Erythroblast (primary cell): Measurements from ENCODE around the gene TAF3.
"Not testable (repeated sequence)": the region's sequence is repeated elsewhere in the genome, so short reads cannot be mapped to it uniquely, and the experiment has no call there.

Source experiments
- DNase-seq, 2 experiments: peaks; one replicate each; lab custom pipeline; 2025; lab: John Stamatoyannopoulos, UW
- GATA1 ChIP-seq: IDR thresholded peaks from 2 replicates; pipeline ENCODE4 v1.6.1; 2011; ENCODE audit warnings: low read depth, mild to moderate bottlenecking, control low read depth, low read length, moderate library complexity
- POLR2A ChIP-seq: IDR thresholded peaks from 2 replicates; pipeline ENCODE4 v1.6.1; 2011; ENCODE audit warnings: mild to moderate bottlenecking, low read length

Gene TAF3

GRCh38 chr10:7794251-7795026 lies 23.9 kb upstream of the TAF3 start:
- TF ChIP-seq GATA1 (no peak), POLR2A (no peak)
- DNase-seq, result no peak

- no peak for TF ChIP-seq GATA1
- DNase-seq, result peak; percentile 56 to 57
Observed at GRCh38 chr10:7795605-7796004, 22.7 kb upstream of the TAF3 start.

DNA sequence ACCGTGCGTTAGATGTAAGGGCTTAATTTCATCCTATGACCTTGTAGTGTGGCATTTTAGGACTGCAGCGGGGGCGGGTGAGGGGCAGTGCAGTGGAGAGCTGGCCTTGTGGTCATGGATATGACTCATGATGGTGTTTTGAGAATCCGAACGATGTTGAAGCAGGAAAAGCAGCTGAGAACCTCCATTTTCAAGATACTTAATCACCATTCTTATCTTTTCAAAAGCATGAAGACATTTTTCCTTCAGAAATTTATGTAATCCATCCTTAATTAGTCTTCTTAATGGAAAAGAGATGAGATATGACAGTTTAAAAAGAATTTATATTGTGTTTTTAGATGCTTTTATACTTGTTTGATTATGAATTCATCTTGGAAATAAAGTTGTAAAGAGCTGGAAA lies 20.7 kb upstream of the TAF3 start:
- TF ChIP-seq POLR2A, result no peak
- peak; percentile 10 to 22 for DNase-seq

DNA sequence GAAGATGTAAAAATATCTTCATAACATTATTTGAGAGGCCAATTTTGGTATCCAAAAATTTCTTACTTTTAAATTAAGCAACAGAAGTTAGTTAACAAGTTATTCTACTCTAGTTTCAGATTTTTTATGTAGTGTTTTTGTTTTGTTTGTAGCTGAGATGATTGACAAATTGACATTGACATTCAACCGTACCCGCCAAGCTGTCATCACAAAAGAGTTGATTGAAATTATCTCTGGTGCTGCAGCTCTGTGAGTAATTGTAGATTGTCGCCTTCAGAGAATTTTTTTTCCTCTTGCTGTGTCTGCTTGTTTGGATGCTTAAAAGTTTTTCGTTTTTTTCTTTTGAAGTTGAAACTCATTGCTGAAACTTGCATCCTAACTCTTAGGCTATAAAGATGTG lies 15.7 kb upstream of the TAF3 start:
- no peak for DNase-seq
- TF ChIP-seq POLR2A, result no peak
- no peak for TF ChIP-seq GATA1

DNA sequence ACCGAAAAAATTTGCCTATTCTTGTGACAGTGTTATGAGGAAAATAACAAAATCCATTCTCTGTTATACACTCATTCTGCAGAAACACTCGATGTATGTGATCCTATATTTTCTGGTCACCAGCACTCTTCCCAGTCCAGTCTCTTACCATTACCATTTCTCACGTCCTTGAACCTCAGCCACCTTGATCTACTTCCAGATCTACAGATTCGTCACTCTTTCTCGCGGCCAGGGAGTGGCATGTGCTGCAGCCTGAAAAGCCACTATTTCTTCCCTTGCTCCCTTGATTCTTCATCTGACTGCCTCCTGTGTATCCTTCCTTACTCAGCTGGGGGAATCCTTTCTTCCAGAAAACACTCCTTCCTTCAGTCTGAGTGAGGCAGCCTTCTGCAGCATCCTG lies 14.1 kb upstream of the TAF3 start:
- DNase-seq, result no peak
- no peak for TF ChIP-seq GATA1
- no peak for TF ChIP-seq POLR2A

DNA sequence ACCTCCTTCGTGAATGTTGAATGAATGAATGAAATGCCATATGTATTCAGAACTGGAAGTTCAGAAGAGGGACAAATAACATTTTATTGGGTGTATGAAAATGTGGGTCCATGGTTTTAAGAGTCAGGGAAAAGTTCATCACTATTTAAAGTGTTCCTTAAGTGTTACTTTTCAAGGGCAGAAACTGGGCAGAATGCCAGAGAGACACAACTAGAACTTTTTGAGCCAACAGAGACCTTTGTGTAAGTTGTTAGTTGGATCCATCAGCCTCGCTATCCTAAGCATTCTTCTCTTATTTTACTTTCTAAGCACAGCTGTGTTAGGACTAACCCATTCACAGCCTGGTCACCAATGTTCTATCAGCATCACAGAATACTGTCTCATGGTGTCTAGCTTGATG lies 13.6 kb upstream of the TAF3 start:
- TF ChIP-seq POLR2A, result no peak
- no peak for TF ChIP-seq GATA1
- no peak for DNase-seq

- no peak for DNase-seq
- no peak for TF ChIP-seq POLR2A
- no peak for TF ChIP-seq GATA1
Observed at GRCh38 chr10:7808686-7809267, 9.5 kb upstream of the TAF3 start.

- no peak for TF ChIP-seq POLR2A
- TF ChIP-seq GATA1, result no peak
- DNase-seq, result no peak
Observed at GRCh38 chr10:7810443-7810842, 7.9 kb upstream of the TAF3 start.

- TF ChIP-seq POLR2A, result no peak
- no peak for TF ChIP-seq GATA1
- DNase-seq, result no peak
Observed at GRCh38 chr10:7811000-7811399, 7.3 kb upstream of the TAF3 start.

GRCh38 chr10:7811743-7812142 lies 6.6 kb upstream of the TAF3 start:
- DNase-seq, result not testable (repeated sequence)

- DNase-seq, result no peak
- no peak for TF ChIP-seq GATA1
- TF ChIP-seq POLR2A, result no peak
Observed at GRCh38 chr10:7813481-7813880, 4.8 kb upstream of the TAF3 start.

- TF ChIP-seq GATA1 (no peak), POLR2A (no peak)
- DNase-seq, result peak in 1 of 2 experiments; percentile 12
Observed at GRCh38 chr10:7817576-7817975, 729 bp upstream of the TAF3 start.

DNA sequence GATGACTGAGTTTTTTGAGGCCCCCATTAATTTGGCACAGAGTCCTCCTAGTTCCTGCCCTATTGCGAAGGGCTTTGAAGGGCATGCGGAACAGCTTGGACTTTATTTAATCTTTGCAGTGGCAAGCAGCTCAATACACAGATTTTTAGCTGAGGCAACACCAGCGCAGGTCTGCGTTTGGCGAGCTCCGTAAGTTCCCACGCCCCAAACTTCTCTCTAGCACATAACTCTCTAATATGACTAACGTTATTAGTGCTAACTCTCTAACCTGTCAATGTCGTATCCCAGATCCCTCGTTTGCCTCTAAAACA lies 366 bp upstream of the TAF3 start:
- TF ChIP-seq POLR2A (no peak), GATA1 (no peak)
- no peak for DNase-seq

GRCh38 chr10:7819121-7819460 lies 786 bp downstream of the TAF3 start:
- TF ChIP-seq POLR2A (no peak), GATA1 (no peak)
- DNase-seq, result peak; percentile 75 to 77

- no peak for DNase-seq
Observed at GRCh38 chr10:7824251-7824650, 5.9 kb downstream of the TAF3 start.

More at GRCh38 chr10:7824251-7824650, 5.9 kb downstream of the TAF3 start:
- no peak for TF ChIP-seq GATA1
- no peak for TF ChIP-seq POLR2A
